Stimulated activated CD4-positive, alpha-beta T cell treated with anti-CD3 and anti-CD28 coated beads, TNF-alpha, amount 100 ng/mL, for 24 hours (primary cell): ENCODE measurements around the gene ZNF804A.

Source experiments
- DNase-seq, 3 experiments: peaks; one replicate each; pipeline ENCODE4 v3.0.0-alpha.2; 2020; ENCODE audit warnings: low read depth in 3 of 3

Gene ZNF804A

GRCh38 chr2:184610891-184611290 lies 12.6 kb downstream of the ZNF804A start:
- no peak for DNase-seq

- no peak for DNase-seq
These were observed 13.2 kb downstream of the ZNF804A start for GRCh38 chr2:184611361-184612085.

- DNase-seq = no peak
These were observed 22.0 kb downstream of the ZNF804A start for GRCh38 chr2:184620367-184620766.

GRCh38 chr2:184624311-184624710 lies 26.0 kb downstream of the ZNF804A start:
- DNase-seq = no peak

GRCh38 chr2:184628051-184628450 lies 29.7 kb downstream of the ZNF804A start:
- no peak for DNase-seq

GRCh38 chr2:184633726-184634125 lies 35.4 kb downstream of the ZNF804A start:
- DNase-seq = no peak

- DNase-seq = no peak
These were observed 39.5 kb downstream of the ZNF804A start for GRCh38 chr2:184637781-184638180.

- DNase-seq = no peak
These were observed 46.4 kb downstream of the ZNF804A start for GRCh38 chr2:184644685-184645084.

- DNase-seq = no peak
These were observed 47.8 kb downstream of the ZNF804A start for GRCh38 chr2:184646177-184646576.

- DNase-seq = no peak
These were observed 48.3 kb downstream of the ZNF804A start for GRCh38 chr2:184646593-184646992.

GRCh38 chr2:184654945-184655344 lies 56.6 kb downstream of the ZNF804A start:
- DNase-seq = no peak

GRCh38 chr2:184677171-184677570 lies 78.8 kb downstream of the ZNF804A start:
- DNase-seq = no peak

GRCh38 chr2:184679219-184680018 lies 81.1 kb downstream of the ZNF804A start:
- DNase-seq = no peak

GRCh38 chr2:184680825-184681224 lies 82.5 kb downstream of the ZNF804A start:
- no peak for DNase-seq

GRCh38 chr2:184681642-184682321 lies 83.5 kb downstream of the ZNF804A start:
- no peak for DNase-seq

GRCh38 chr2:184683911-184684310 lies 85.6 kb downstream of the ZNF804A start:
- DNase-seq = no peak

GRCh38 chr2:184685999-184686841 lies 87.9 kb downstream of the ZNF804A start:
- no peak for DNase-seq

GRCh38 chr2:184689638-184690037 lies 91.3 kb downstream of the ZNF804A start:
- no peak for DNase-seq

- DNase-seq = no peak
These were observed 93.9 kb downstream of the ZNF804A start for GRCh38 chr2:184692141-184692734.

GRCh38 chr2:184696644-184697043 lies 98.3 kb downstream of the ZNF804A start:
- no peak for DNase-seq

- DNase-seq = no peak
These were observed 100.1 kb downstream of the ZNF804A start for GRCh38 chr2:184698476-184698875.
